Panc1 (cell line): ENCODE measurements around the gene S100A12. TPM values are rescaled to one million over a fixed set of nuclear protein-coding genes. Genes with fewer than 3 reads are reported as not detected.

ENCODE experiments used
- ATAC-seq: fragments of 200-7000 bp; cut with Tn5 transposase; 2 replicates; pipeline ENCODE4 v1.9.1; 2020; ENCODE audit warnings: mild to moderate bottlenecking, moderate library complexity
- BruUV-seq: library from RNA; stranded (reverse); fragments of 400-500 nt; replicated peaks from 2 replicates; lab custom pipeline; 2021; lab: Mats Ljungman, UMichigan
- CTCF ChIA-PET: fragments of 300-600 bp; sonication (Branson Sonifier 250); formaldehyde crosslinking; loops from one replicate; lab custom pipeline; 2022; ENCODE audit warnings: antibody characterized with exemption; lab: Charles Lee
- POLR2A ChIA-PET: fragments of 300-600 bp; sonication (Branson Sonifier 250); formaldehyde crosslinking; loops from one replicate; lab custom pipeline; 2022; ENCODE audit warnings: antibody characterized with exemption; lab: Charles Lee
- DNase-seq: peaks from one replicate; pipeline ENCODE4 v3.0.0-alpha.2; 2010; ENCODE audit warnings: low read depth, low spot score
- H3K27ac ChIP-seq: 2 replicates; pipeline ENCODE4 v1.5.1; 2011; ENCODE audit warnings: mild to moderate bottlenecking, low read length, inconsistent platforms
- H3K27me3 ChIP-seq: fragments of 200-500 bp; sonication (Bioruptor generic); 2 replicates; pipeline ENCODE4 v1.6.0; 2014; ENCODE audit warnings: low read length, inconsistent platforms; ENCODE audit not compliant: control insufficient read depth, insufficient read depth
- H3K36me3 ChIP-seq: fragments of 200-500 bp; sonication (Bioruptor generic); 2 replicates; pipeline ENCODE4 v1.5.1; 2014; ENCODE audit warnings: inconsistent platforms, mild to moderate bottlenecking, low read length, moderate library complexity; ENCODE audit not compliant: control insufficient read depth, insufficient read depth
- H3K4me1 ChIP-seq: 2 replicates; pipeline ENCODE4 v1.5.1; 2011; ENCODE audit warnings: inconsistent platforms, mild to moderate bottlenecking, low read length, moderate library complexity; ENCODE audit not compliant: control insufficient read depth, insufficient read depth
- H3K4me3 ChIP-seq, 2 experiments: 2 replicates each; pipeline ENCODE4 v1.5.1; 2011 to 2012; ENCODE audit warnings: low read depth in 2 of 2, low read length in 2 of 2, mild to moderate bottlenecking in 2 of 2, inconsistent platforms in 1 of 2, moderate library complexity in 1 of 2
- H3K9me3 ChIP-seq: fragments of 200-500 bp; sonication (Bioruptor generic); 2 replicates; pipeline ENCODE4 v1.5.1; 2014; ENCODE audit warnings: low read depth, mild to moderate bottlenecking, inconsistent platforms, low read length, moderate library complexity; ENCODE audit not compliant: control insufficient read depth, insufficient read depth
- CTCF ChIP-seq: fragments of 450-650 bp; IDR thresholded peaks from 2 replicates; pipeline ENCODE4 v1.5.1; 2017; ENCODE audit warnings: mild to moderate bottlenecking
- POLR2AphosphoS5 ChIP-seq: IDR thresholded peaks from 2 replicates; pipeline ENCODE4 v1.6.1; 2012; ENCODE audit warnings: mild to moderate bottlenecking, low read depth, low read length, moderate library complexity
- REST ChIP-seq, 2 experiments: IDR thresholded peaks; 2 replicates each; pipeline ENCODE4 v1.6.1; 2011 to 2012; ENCODE audit warnings: low read depth in 2 of 2, control low read depth in 1 of 2, low read length in 1 of 2, mild to moderate bottlenecking in 1 of 2, moderate library complexity in 1 of 2; ENCODE audit not compliant: insufficient read depth in 1 of 2
- SIN3A ChIP-seq: IDR thresholded peaks from 2 replicates; pipeline ENCODE4 v1.6.1; 2012; ENCODE audit warnings: low read depth, mild to moderate bottlenecking, low read length, moderate library complexity, borderline replicate concordance; ENCODE audit not compliant: insufficient read depth
- TCF7L2 ChIP-seq: IDR thresholded peaks from 2 replicates; pipeline ENCODE4 v1.6.1; 2011; ENCODE audit warnings: mild to moderate bottlenecking, low read depth, low read length, inconsistent platforms
- in situ Hi-C: cut with HindIII; loops from 2 replicates; pipeline ENCODE4 v1.10.0; 2016; ENCODE audit warnings: low sequenced_read_pairs, low pct_unique_long_range_greater_than_20kb
- intact Hi-C: fragments of 100-400 bp; cut with micrococcal nuclease; formaldehyde crosslinking; loops from one replicate; pipeline ENCODE4 v1.10.0; 2022; ENCODE audit not compliant: unreplicated experiment
- total RNA-seq: library from RNA; stranded (reverse); gene quantifications from one replicate; pipeline ENCODE4 v1.2.1, GENCODE V29; 2021; ENCODE audit not compliant: unreplicated experiment

Gene S100A12
- total RNA-seq, 1 experiment from 2014 or later, result not detected

GRCh38 chr1:153336650-153337049 lies 38.8 kb downstream of the S100A12 start:
- H3K4me3 ChIP-seq, result no peak overlapping the region
- no peaks in the 10 kb centered on the region for H3K36me3 ChIP-seq
- TF ChIP-seq TCF7L2, result no peak
- no peak for TF ChIP-seq SIN3A
- TF ChIP-seq POLR2AphosphoS5, result no peak
- no peak for TF ChIP-seq REST (IDR thresholded peaks at IDR 0.05; ENCODE audit: insufficient read depth in 1 of 2, low read depth in 2 of 2, low read length in 1 of 2)
- TF ChIP-seq CTCF, result no peak
- ChIA-PET CTCF (no interaction called here), POLR2A (interaction anchor here (0.6 to 0.7 kb wide), 2 partner anchors 131 to 196 kb away, joined by 3 to 5 read pairs; no protein-coding TSS in a partner anchor)
- no peaks in the 10 kb centered on the region for H3K9me3 ChIP-seq
- no TSS peak for BruUV-seq
- no peak overlapping the region for H3K27ac ChIP-seq
- in situ Hi-C loops, result no loop called here
- H3K27me3 ChIP-seq, result peaks cover 4% of the 10 kb centered on the region
- H3K4me1 ChIP-seq, result no peaks in the 10 kb centered on the region
- DNase-seq (no peak), ATAC-seq (no peak)
- intact Hi-C loops, result no loop called here

- CTCF ChIA-PET, result interaction anchor here (0.5 kb wide), 1 partner anchor 149 kb away, joined by 6 read pairs; no protein-coding TSS in a partner anchor
- Histone ChIP-seq H3K9me3 (no peaks in the 10 kb centered on the region; the same call in 1 of the 2 replicates), H3K27ac (no peak overlapping the region), H3K4me3 (no peak overlapping the region), H3K36me3 (no peaks in the 10 kb centered on the region), H3K4me1 (no peaks in the 10 kb centered on the region), H3K27me3 (no peaks in the 10 kb centered on the region; the same call in 1 of the 2 replicates)
- DNase-seq, result no peak
- in situ Hi-C loops, result no loop called here
- ATAC-seq, result no peak
- TF ChIP-seq TCF7L2 (no peak), SIN3A (no peak), REST (IDR thresholded peaks at IDR 0.05; ENCODE audit: insufficient read depth in 1 of 2, low read depth in 2 of 2, low read length in 1 of 2) (no peak), POLR2AphosphoS5 (no peak)
- POLR2A ChIA-PET, result no interaction called here
- intact Hi-C loops, result no loop called here
- no TSS peak for BruUV-seq
Observed at GRCh38 chr1:153333902-153334301, 41.5 kb downstream of the S100A12 start.
